CD4-positive, alpha-beta T cell treated with Interleukin-1 beta for 1 hour (primary cell): ENCODE results near the gene PUM1.
A peak's percentile ranks its signal among the peaks of the same experiment; 100 is the strongest.

Source experiments
- DNase-seq, 2 donors: peaks; one replicate each; pipeline ENCODE4 v3.0.0-alpha.2; 2020 to 2022

PUM1 gene

GRCh38 chr1:30919025-30919881, 146.3 kb downstream of the PUM1 start:
- DNase-seq: peak in 1 of 2 donors; percentile 37

GRCh38 chr1:30916296-30916695, 149.2 kb downstream of the PUM1 start:
- DNase-seq: no peak

- no peak for DNase-seq
These were observed 149.9 kb downstream of the PUM1 start for GRCh38 chr1:30915491-30916230.

- DNase-seq: no peak
These were observed 150.6 kb downstream of the PUM1 start for GRCh38 chr1:30914931-30915330.

- no peak for DNase-seq
These were observed 151.0 kb downstream of the PUM1 start for GRCh38 chr1:30914587-30914922.

- DNase-seq: peak in 1 of 2 donors; percentile 39
These were observed 152.4 kb downstream of the PUM1 start for GRCh38 chr1:30912913-30913652.

GRCh38 chr1:30912224-30912623, 153.3 kb downstream of the PUM1 start:
- DNase-seq: no peak

GRCh38 chr1:30911059-30911954, 154.2 kb downstream of the PUM1 start:
- DNase-seq: peak; percentile 53 to 58

GRCh38 chr1:30909365-30910068, 156.0 kb downstream of the PUM1 start:
- no peak for DNase-seq

GRCh38 chr1:30908696-30909364, 156.7 kb downstream of the PUM1 start, which contains the start of gene SDC3:
Gene SDC3, minus strand, starts transcription at chr1:30908758. Its CDS starts 172 bp downstream, at chr1:30908586.
- no peak for DNase-seq

- DNase-seq: peak in 1 of 2 donors; percentile 23
These were observed 157.2 kb downstream of the PUM1 start for GRCh38 chr1:30908316-30908695.

GRCh38 chr1:30907481-30908315, 157.8 kb downstream of the PUM1 start:
- no peak for DNase-seq

- no peak for DNase-seq
These were observed 158.7 kb downstream of the PUM1 start for GRCh38 chr1:30906631-30907441.

- DNase-seq: no peak
These were observed 159.4 kb downstream of the PUM1 start for GRCh38 chr1:30905916-30906620.

- no peak for DNase-seq
These were observed 160.1 kb downstream of the PUM1 start for GRCh38 chr1:30905403-30905802.

GRCh38 chr1:30904962-30905335, 160.6 kb downstream of the PUM1 start:
- DNase-seq: no peak

- DNase-seq: no peak
These were observed 161.1 kb downstream of the PUM1 start for GRCh38 chr1:30904191-30904961.
